ENCODE data around the gene KCTD17.

DNA sequence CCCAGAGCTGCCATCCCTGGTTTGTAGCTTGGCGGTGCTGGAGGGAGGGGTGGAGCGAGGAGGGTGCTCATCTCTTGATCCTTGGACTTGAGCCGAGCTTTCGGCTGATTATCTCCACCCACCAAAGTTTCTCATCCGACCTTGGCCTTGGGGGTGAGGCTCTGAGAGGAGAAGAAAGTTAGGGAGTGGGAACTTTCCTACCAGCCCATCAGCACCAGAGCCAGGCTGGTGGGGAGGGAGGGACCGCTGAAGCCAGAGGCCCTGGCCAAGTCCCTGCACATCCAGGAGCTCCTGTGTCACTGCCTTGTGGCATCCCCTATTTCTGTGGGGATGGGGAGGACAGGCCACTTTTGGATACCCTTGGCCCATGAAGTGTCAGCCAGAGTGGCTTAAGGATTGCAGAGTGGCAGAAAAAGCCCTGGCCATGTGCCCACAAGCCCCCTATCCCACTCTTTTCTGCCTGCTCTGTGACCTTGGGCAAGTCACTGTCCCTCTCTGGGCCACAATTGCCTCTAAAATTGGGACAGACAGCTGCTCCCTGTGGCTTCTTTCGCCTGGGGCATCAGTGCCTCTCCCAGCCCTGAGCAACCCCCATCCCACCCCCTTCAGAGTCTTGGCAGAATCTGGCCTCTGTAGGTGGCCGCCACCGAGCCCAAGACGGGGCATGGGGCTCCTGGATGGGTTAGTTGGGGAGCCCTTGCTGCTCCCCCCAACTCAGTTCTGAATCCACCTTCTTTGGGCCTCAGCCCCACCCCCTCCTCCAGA, 10.3 kb downstream of the KCTD17 start:
- TF ChIP-seq, protein P1, sequence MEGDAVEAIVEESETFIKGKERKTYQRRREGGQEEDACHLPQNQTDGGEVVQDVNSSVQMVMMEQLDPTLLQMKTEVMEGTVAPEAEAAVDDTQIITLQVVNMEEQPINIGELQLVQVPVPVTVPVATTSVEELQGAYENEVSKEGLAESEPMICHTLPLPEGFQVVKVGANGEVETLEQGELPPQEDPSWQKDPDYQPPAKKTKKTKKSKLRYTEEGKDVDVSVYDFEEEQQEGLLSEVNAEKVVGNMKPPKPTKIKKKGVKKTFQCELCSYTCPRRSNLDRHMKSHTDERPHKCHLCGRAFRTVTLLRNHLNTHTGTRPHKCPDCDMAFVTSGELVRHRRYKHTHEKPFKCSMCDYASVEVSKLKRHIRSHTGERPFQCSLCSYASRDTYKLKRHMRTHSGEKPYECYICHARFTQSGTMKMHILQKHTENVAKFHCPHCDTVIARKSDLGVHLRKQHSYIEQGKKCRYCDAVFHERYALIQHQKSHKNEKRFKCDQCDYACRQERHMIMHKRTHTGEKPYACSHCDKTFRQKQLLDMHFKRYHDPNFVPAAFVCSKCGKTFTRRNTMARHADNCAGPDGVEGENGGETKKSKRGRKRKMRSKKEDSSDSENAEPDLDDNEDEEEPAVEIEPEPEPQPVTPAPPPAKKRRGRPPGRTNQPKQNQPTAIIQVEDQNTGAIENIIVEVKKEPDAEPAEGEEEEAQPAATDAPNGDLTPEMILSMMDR (IDR thresholded peaks at IDR 0.05), result no peak
- TF ChIP-seq EZH2phosphoT487 (IDR thresholded peaks at IDR 0.05) (no peak), EZH2 (IDR thresholded peaks at IDR 0.05) (no peak)
